ENCODE results near the gene IGLL5.

The IGLL5 gene

DNA sequence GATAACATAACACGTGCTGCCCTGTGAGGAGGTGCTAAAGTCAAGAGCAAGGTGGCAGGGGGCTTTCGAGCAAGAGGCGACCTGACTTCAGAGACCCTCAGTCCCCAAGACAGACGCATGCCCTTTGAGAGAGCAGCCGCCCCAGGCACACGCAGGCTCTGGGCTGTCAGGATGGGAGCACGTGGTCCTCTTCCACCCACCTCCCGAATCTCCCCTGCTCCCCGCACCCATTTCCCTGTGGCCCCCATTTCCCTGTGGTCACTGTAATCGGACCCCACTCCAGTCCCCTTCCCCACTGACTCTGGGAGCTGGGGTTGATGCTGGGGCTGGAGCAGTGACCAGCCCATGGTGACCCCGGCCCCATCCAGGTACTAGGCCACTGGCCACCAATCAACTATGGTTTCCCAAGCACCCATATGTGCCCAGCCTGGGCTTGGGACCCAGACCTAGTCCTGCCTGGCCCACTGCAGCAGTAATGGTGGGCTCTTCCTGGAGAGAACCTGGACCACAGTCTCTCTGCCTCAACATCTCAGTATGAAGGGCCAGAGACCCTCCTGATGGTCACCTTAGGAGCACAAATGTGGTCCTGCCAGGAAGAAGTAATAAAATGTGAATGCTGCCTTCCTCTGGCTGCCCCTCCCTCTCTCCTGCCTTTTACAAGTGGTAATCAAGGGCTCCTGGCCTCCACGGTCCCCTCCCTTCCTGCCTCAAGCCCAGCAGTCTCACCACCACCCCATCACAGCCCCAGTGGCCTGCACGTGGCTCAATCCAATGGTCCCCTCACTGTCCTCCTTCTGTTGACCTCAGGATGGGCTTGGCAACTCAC is 39.0 kb downstream of the IGLL5 start:
- in situ Hi-C loops (cut with HindIII; ENCODE audit: low sequenced_read_pairs), result no loop called here

DNA sequence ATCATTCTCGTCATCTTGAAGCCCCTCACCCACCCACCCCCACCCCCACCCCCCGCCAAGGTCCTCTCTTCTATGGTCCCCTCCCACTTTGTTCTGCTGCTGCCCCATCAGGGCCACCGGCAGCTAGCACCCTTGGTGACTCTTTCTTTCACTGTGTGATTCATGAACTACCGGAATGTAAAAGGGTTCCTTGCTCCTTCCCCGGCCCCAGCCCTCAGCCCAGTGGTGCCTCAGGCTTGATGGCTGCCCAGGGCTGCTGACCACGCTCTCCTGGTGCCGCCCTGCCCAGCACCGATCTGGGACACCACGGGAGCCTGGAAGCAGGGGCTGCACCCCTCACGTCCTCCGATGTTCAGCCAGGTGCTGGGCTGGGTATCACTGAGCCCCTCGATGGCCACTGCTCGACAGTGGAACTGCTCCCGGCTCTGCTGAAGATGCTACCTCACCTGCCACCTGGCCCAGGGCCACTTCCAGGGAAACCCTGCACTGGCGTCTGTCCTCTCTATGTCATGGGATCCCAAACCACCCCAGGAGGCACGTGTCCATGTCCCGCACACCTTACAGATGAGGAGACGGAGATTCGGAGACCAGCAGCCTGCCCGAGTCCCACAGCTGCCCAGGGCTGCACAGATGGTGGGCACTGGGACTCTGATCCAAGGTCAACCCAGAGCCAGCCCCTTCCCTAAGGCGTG is 39.7 kb downstream of the IGLL5 start:
- in situ Hi-C loops (cut with HindIII; ENCODE audit: low sequenced_read_pairs), result no loop called here

DNA sequence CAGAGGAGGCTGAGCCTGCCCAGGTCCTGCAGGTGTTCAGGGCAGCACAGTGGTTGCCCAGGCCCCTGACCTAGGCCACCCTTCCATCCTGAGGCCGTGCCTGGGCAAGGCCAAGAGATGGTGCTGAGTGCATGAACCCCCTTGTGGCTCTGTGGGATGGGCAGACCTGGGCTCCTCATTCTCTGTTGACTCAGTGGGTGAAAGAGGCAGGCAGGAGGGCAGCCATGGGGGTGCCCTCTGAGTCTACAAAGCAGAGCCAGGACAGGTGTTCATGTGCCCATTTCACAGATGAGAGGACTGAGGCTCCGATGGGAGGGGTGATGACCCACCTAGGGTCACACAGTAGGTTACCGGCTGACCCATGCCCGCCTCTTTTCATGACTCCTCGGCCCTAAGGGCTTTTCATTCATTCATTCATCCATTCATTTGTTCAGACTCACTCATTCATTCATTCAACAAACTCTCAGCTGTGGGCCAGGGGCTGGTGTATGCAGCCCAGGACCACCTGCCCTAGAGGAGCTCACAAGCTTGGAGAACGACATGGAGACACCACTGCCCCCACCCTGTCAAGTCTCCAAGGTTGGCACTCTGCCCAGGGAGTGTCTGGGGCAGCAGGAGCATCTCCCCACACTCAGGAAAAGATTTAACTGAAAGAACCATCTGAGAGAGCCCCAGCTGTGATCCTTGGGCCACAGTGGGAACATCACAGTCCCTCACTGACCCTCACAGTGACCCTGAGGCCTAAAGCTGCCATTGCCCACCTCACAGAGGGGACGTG is 40.5 kb downstream of the IGLL5 start:
- in situ Hi-C loops (cut with HindIII; ENCODE audit: low sequenced_read_pairs), result no loop called here

DNA sequence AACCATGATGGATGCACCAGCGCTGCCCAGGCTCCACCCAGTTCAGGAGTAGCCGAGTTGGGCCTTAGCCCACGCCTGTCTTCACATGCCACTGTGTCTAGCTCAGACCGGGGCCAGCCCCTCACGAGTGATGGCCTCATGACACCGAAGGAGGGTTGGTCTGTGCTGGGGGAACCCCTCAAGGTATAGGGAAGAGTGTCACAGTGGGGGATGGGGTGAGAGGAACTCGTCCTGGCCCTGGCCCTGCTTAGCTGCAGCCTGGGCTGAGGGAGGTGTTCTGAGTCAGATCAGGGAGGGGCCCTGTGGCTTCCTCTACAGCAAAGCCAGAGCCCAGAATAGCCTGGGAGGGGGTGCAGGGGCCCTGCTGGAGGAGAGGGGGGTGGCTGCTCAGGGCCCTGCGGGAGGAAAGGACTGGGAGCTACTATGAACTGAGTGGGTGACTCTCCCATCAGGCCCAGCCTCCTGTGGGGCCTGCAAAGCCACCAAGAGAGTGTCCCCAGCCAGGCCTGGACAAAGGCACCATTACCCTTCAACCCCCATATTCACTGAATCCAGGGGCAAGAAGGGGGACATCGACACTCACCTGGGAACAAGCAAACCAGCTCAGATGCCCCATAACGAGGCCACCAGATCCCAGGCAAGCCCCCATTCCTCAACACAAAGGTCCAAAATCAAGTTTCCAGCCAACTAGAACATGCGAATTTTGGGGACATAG is 41.2 kb downstream of the IGLL5 start:
- in situ Hi-C loops (cut with HindIII; ENCODE audit: low sequenced_read_pairs), result no loop called here

DNA sequence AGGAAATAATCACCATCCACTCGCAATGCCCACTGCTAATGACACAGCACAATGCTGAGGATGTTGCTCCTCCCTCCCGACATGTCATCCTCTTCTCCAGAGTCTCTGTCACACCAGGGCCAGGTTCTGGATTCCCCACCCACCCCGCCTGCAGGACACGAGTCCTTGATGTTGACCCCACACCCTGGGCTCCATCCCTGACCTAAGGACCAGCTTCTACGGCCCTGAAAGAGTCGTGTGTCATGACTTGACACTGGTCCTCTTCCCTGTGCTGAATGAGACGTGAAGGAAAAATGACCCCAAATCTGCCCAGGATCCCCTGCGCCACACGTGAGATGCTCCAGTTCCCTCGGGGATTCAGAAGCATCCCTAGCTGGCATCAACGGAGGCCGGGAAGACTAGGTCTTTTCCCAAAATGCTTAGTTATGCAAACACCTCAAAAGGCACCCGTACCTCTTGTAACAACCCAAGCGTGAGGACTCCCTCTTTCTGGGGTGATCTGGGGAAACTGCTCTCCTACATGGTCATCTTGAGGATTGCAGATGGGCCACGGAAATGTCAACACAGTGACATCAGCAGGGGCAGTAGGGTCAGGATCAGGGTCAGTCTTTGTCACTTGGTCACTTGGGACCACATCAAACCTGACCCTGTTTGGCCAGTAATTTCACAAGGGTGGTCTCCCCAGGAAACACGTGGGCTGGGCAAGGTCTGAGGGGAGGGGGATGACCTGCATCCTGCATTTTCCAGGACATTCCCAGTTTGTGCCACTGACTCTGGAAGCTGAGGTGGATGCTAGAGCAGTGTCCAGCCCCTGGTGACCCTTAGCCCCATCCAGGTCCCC is 42.0 kb downstream of the IGLL5 start:
- in situ Hi-C loops (cut with HindIII; ENCODE audit: low sequenced_read_pairs), result no loop called here

DNA sequence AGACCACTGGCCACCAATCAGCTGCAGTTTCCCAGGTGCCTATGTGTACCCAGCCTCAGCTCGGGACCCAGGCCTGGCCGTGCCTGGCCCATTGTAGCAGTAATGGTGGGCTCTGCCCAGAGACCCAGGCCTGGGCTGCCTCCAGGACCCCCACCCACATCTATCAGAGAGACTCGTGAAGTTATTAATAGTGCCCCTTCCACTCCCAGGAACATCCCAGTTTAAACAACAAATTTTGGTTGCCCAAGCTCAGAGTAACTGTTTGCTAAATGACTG is 42.5 kb downstream of the IGLL5 start:
- in situ Hi-C loops (cut with HindIII; ENCODE audit: low sequenced_read_pairs), result no loop called here

DNA sequence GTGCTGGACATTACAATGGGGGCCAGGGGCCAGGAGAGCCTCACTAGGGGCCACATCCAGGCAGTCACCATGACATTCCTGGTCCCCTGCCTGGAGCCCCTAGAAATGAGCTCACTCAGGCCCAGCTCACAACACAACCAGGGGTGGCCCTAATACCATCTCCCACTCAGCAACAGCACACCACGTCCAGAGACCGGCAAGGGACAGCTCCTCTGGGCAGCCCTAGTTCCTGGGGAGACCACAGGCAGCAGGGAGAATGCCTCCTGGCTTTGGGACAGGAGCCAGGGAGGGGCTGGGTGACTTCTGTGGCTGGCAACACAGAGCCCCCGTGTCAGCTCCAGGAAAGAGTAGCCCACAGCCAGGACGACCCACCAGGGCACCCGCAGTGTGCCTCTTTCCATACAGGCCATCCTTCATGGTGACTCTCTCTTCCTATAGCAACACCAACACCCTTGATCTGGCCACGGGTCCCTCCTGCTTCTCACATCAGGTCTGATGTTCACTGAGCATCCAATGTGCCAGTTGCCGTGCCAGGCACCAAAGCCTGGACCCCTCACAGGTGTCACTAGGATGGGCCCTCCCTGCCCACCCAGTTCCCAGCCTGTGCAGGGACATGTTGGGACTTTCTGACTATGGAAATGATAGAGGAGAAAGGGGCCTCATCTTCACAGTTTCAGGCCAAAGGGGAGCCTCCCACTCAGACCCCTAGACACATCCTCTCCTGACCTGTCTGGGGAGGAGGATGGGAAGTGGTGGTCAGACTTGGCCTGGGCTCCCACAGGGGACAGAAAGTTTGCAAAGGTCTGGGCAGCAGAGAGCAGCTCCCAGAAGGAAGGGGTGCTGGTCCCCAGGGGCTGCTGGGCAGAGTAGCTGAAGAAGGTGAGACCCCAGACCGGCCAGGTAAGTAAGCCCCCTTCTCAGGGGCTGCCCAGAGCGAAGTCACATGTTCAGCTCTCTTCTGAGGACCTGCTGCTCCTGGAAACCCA is 43.2 kb downstream of the IGLL5 start:
- in situ Hi-C loops (cut with HindIII; ENCODE audit: low sequenced_read_pairs), result no loop called here

DNA sequence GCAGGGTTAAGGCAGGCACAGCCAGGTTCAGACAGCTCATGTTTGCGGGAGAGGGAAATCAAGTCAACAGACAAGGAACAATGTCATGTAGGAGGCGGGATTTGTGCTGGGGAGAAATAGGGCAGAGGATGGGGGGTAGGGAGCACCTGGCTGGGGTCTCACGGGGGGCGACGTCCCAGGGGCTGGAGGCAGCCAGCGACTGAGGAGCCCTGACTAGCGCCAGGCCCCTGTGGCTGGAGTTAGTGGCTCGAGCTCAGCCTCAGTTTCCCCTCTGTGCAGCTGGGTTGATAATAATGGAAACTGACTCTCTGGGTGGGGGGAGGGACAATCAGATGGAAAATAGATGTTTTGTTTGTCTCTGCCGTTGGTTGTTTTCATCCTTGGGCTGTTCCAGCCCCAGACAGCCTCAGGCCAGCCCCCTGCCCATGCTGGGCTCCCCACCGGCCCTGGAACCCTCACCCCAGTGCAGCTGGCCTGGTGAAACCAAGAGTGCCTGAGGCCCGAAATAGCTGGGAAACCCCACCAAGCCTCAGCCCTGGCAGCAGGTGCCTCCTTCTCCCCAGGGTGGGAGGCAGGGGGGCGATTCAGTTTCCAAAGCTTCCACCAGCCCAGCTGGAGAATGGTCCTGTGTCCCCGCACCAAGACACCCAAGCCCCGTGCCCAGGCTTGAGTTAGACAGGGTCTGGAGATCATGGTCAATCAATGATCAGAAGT is 44.1 kb downstream of the IGLL5 start:
- in situ Hi-C loops (cut with HindIII; ENCODE audit: low sequenced_read_pairs), result no loop called here

DNA sequence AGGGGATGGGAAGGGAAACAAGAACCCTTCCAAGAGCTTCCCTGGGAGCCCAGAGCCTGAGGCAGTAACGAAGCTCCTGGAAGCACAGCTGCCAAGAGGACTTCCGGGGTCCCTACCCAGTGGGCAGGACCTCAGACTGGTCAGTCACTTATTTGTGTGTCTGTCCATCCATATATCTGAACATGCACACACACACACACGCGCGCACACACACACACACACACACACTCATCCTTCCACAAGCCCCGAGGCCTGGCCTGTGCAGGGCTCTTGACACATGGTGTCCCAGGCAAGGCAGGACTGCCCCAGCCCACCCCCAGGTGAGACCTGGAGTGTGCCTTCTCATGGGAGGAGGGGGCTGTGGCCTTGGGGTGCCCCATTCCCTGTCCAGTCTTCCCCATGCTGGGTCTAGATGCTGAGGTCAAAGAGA is 44.9 kb downstream of the IGLL5 start:
- in situ Hi-C loops (cut with HindIII; ENCODE audit: low sequenced_read_pairs), result no loop called here

DNA sequence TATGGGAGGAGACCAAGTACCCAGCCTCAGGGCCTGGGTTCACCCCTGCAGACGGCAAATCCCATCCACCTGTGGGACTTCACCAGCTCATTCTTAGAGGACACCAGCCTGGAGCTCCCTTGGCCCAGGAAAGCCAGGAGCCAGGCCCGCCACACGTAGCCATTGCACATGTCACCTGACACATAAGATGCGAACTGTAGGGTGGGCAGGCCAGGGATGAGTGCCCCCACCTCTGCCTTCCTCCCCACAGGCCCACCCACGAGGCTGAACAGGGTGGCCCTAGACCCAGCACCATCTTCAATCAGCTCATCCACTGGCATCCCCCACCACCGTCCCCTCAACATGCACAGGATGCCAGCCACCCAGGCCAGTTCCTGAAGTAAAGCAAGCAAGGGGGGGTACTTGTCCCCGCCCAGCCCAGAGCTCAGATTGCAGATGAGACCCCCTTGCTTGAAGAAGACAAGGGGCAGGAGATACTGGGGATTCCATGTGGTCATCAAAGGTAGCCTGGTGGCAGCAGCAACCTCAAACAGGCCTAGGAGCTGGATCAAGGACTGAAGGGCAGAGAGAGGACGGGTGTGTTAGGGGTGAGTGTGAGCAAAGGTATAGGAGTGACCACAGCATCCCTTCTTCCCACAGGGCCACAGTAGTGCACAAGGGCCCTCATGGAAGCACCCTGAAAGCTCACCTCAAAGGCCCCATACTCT is 45.6 kb downstream of the IGLL5 start:
- in situ Hi-C loops (cut with HindIII; ENCODE audit: low sequenced_read_pairs), result no loop called here

DNA sequence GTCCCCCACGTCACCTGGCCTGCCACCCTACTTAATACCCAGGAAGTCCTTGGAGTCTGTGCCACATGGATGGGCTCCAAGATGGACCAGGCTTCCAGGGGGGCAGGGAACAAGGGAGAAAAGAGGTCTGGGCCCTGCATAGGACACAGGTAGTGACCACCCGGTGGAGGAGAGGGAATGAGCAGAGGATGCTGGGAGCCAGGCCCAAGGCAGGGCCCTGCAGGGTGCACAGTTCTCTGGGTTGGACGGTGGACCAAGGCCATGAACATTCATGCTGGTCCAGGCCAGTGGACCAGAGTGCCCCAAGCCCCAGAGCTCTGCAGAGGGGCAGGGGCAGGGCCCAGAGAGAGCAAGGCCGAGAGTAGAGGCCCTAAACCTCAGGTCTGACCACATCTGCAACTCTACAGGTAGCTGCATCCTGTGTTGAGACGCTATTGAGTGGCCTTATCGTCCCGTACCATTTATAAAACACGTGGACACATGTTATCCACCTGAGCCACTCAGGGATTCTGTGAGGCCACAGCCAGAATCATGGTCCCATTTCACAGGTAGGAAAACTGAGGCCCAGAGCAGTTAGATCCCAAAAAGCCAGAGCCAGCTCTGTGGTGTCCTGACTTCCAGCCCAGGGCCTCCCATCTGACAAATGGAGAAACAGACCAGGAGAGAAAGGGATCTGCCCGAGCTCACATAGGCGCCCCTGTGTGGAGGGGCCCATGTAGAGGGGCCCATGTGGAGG is 46.4 kb downstream of the IGLL5 start:
- in situ Hi-C loops (cut with HindIII; ENCODE audit: low sequenced_read_pairs), result no loop called here

DNA sequence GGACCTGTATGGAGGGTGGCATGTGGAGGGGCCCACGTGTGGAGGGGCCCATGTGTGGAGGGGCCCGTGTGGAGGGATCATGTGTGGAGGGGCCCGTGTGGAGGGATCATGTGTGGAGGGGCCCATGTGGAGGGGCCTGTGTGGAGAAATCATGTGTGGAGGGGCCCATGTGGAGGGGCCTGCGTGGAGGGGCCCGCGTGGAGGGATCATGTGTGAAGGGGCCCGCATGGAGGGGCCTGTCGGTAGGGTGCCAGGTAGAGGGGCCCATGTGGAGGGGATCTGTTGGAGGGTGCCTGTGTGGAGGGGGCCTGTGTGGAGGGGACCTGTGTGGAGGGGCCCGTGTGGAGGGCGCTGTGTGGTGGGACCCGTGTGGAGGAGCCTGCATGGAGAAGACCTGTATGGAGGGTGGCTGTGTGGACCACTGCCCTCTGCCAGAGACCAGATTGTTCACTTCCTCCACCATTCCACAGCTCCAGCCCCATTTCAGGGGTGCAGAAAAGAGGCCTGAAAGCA is 47.0 kb downstream of the IGLL5 start:
- in situ Hi-C loops (cut with HindIII; ENCODE audit: low sequenced_read_pairs), result no loop called here

DNA sequence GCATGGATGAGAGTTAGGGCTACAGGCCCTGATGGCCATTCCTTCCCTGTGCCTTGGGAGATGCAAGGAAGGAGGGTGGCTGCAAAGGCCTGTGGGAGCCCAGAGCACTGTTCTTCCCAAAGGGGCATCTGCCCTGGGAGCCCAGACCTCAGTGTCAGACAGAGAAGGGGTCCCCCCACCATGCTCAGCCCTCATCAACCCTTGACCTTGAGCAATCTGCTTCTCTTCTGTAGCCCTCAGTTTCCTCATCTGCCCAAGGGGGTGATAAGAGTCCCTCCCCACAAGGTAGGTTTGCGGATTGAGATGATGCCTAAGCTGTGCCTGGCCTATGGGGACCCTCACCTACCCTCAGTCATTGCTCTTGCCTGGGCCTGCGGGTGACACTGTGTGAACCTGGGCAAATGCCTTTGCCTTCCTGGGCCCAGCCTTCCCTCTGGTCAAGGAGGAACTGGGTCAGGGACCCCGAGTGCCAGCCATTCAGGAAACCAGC is 47.5 kb downstream of the IGLL5 start:
- in situ Hi-C loops (cut with HindIII; ENCODE audit: low sequenced_read_pairs), result no loop called here

DNA sequence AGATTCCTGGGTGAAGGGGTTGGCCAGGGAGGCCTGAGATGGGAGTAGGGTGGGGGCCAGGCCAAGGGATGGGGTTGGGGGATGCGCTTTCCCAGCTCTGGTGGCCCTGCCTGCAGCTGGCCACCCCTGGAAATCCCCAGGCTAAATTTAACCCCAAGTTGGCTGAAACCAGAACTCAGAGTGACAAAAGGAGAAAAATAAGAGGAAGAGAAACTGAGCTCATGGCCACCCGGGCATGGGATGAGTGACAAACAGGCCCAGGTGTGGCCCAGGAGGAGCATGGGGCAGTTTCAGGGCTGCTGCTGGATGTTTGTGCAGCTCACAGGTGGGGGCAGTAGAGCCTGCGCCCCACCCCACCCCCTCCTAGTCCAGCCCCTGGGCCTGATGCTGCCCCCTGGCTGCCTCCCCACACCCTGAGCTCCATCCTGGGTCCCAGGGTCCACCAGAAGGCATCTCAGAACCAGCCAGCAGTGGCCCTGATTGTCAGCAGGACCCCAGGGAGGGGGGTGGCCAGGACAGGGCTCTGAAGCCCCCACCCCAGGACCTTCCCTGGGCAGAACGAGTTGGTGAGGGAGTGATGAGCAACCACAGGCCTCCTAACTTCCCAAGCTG is 48.0 kb downstream of the IGLL5 start:
- in situ Hi-C loops (cut with HindIII; ENCODE audit: low sequenced_read_pairs), result no loop called here

DNA sequence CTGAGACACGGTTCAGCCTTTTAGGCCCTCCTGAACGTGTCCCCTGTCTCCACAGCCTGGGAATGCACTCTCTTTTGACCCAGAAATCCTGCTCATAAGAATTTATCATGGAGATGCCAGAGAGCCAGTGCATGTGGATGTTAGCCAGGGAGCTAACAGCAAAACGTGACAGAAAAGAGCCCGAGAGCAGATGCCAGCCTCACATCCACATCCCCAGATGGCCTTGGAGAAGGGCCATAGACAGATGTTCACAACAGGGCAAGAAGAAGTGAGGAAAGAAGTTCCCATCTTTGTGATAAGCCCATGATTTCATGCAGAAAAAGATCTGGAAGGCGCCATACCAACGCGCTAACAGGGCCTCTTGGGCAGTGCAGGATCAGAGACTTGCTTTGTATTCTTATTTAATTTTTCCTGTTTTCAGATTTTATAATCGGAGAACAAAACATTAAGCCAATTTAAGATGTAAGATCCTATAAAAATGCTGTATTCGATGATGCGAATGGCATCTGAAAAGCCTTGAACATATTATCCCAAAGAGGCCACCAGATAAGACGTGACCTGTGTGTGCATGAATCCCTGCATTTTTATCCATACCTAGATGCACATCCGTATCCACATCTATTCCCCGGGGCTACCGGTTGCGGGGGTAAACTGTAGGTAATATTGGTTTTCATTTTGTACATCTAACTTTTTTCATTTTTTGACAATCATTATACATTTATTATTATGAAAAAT is 48.7 kb downstream of the IGLL5 start:
- in situ Hi-C loops (cut with HindIII; ENCODE audit: low sequenced_read_pairs), result no loop called here

Measured in DLD1 (cell line).